ENCODE data around the gene MRPL43. TPM values are rescaled to one million over a fixed set of nuclear protein-coding genes. Genes with fewer than 3 reads are reported as not detected.
A peak's percentile ranks its signal among the peaks of the same experiment; 100 is the strongest.
"Not testable (repeated sequence)": the region's sequence is repeated elsewhere in the genome, so short reads cannot be mapped to it uniquely, and the experiment has no call there.

The MRPL43 gene
- total RNA-seq (2014; rRNA removed; shearing (Covaris generic); ENCODE audit: low replicate concordance), result 85.9 and 134 TPM in 2 replicates

GRCh38 chr10:100986952-100987684, at the start of gene MRPL43, which contains the start of gene TWNK:
MRPL43 (minus strand) TSS chr10:100987497; CDS start chr10:100987443, 54 bp downstream.
TWNK (plus strand) TSS chr10:100987543; CDS start chr10:100988211, 668 bp downstream.
- peaks cover 48% of the 10 kb centered on the region for H3K36me3 ChIP-seq
- peak; percentile 83 for DNase-seq
- H3K4me3 ChIP-seq, result peak within 1 kb of the TSS; percentile 100
- H3K27me3 ChIP-seq, result no peaks in the 10 kb centered on the region
- no peaks in the 10 kb centered on the region for H3K9me3 ChIP-seq

GRCh38 chr10:101036726-101037125, 49.4 kb upstream of the MRPL43 start:
- H3K27me3 ChIP-seq, result no peaks in the 10 kb centered on the region
- no peak for DNase-seq
- peaks cover 35% of the 10 kb centered on the region for H3K36me3 ChIP-seq

GRCh38 chr10:101035916-101036702, 48.8 kb upstream of the MRPL43 start:
- no peak for DNase-seq
- Histone ChIP-seq H3K36me3 (peaks cover 35% of the 10 kb centered on the region), H3K9me3 (no peaks in the 10 kb centered on the region), H3K27me3 (no peaks in the 10 kb centered on the region), H3K4me3 (no peak overlapping the region)

More at GRCh38 chr10:101036726-101037125, 49.4 kb upstream of the MRPL43 start:
- H3K4me3 ChIP-seq, result no peak overlapping the region
- H3K9me3 ChIP-seq, result no peaks in the 10 kb centered on the region

GRCh38 chr10:101035314-101035713, 48.0 kb upstream of the MRPL43 start:
- peaks cover 35% of the 10 kb centered on the region for H3K36me3 ChIP-seq
- no peaks in the 10 kb centered on the region for H3K27me3 ChIP-seq
- no peak overlapping the region for H3K4me3 ChIP-seq
- no peaks in the 10 kb centered on the region for H3K9me3 ChIP-seq
- DNase-seq, result no peak

GRCh38 chr10:101034404-101034803, 47.1 kb upstream of the MRPL43 start:
- H3K36me3 ChIP-seq, result peaks cover 35% of the 10 kb centered on the region
- H3K4me3 ChIP-seq, DNase-seq, H3K9me3 ChIP-seq, H3K27me3 ChIP-seq: not testable (repeated sequence)

GRCh38 chr10:101033276-101033675, 46.0 kb upstream of the MRPL43 start:
- Histone ChIP-seq H3K36me3 (peaks cover 33% of the 10 kb centered on the region), H3K9me3 (no peaks in the 10 kb centered on the region), H3K4me3 (peak overlapping the region; percentile 67), H3K27me3 (no peaks in the 10 kb centered on the region)
- no peak for DNase-seq

GRCh38 chr10:101032637-101033224, 45.4 kb upstream of the MRPL43 start:
- Histone ChIP-seq H3K36me3 (peaks cover 27% of the 10 kb centered on the region), H3K27me3 (no peaks in the 10 kb centered on the region), H3K4me3 (peak overlapping the region; percentile 67), H3K9me3 (no peaks in the 10 kb centered on the region)
- peak; percentile 91 for DNase-seq

GRCh38 chr10:101031796-101032636, 44.7 kb upstream of the MRPL43 start:
- Histone ChIP-seq H3K4me3 (peak overlapping the region; percentile 67), H3K36me3 (peaks cover 20% of the 10 kb centered on the region), H3K27me3 (no peaks in the 10 kb centered on the region), H3K9me3 (no peaks in the 10 kb centered on the region)
- DNase-seq, result peak; percentile 73

GRCh38 chr10:101031128-101031795, 44.0 kb upstream of the MRPL43 start, which contains the start of the genes PDZD7 and SFXN3:
PDZD7 (minus strand) TSS chr10:101031129; CDS start chr10:101030219, 910 bp downstream.
SFXN3 (plus strand) TSS chr10:101031234; CDS start chr10:101034695, 3,461 bp downstream.
- H3K9me3 ChIP-seq, result no peaks in the 10 kb centered on the region
- peak within 1 kb of the TSS; percentile 67 for H3K4me3 ChIP-seq
- H3K36me3 ChIP-seq, result peaks cover 13% of the 10 kb centered on the region
- peak; percentile 96 for DNase-seq
- H3K27me3 ChIP-seq, result no peaks in the 10 kb centered on the region

- Histone ChIP-seq H3K36me3 (peaks cover 12% of the 10 kb centered on the region), H3K27me3 (no peaks in the 10 kb centered on the region), H3K9me3 (no peaks in the 10 kb centered on the region), H3K4me3 (peak overlapping the region; percentile 67)
- no peak for DNase-seq
Observed at GRCh38 chr10:101030496-101031127, 43.3 kb upstream of the MRPL43 start.

GRCh38 chr10:101029520-101030295, 42.4 kb upstream of the MRPL43 start:
- DNase-seq, result no peak
- Histone ChIP-seq H3K36me3 (peaks cover 6% of the 10 kb centered on the region), H3K27me3 (no peaks in the 10 kb centered on the region), H3K9me3 (no peaks in the 10 kb centered on the region), H3K4me3 (no peak overlapping the region)

- Histone ChIP-seq H3K9me3 (no peaks in the 10 kb centered on the region), H3K27me3 (no peaks in the 10 kb centered on the region), H3K36me3 (0 out of 2 replicates have a peak, but pooled peaks cover 2% of the 10 kb centered on the region), H3K4me3 (no peak overlapping the region)
- DNase-seq, result peak; percentile 75
Observed at GRCh38 chr10:101028446-101029337, 41.4 kb upstream of the MRPL43 start.

GRCh38 chr10:101027106-101027720, 39.9 kb upstream of the MRPL43 start:
- no peaks in the 10 kb centered on the region for H3K27me3 ChIP-seq
- no peak for DNase-seq
- H3K4me3 ChIP-seq, result no peak overlapping the region
- H3K9me3 ChIP-seq, result no peaks in the 10 kb centered on the region
- H3K36me3 ChIP-seq, result no peaks in the 10 kb centered on the region

Data from MG63 (cell line).